Stimulated activated CD8-positive, alpha-beta memory T cell treated with anti-CD3 and anti-CD28 coated beads, Interleukin-2, amount 100 ng/mL, for 48 hours (primary cell): Measurements from ENCODE around the gene PRUNE2.

Experiments
- DNase-seq, 2 donors: peaks; one replicate each; pipeline ENCODE4 v3.0.0-alpha.2; 2020; ENCODE audit warnings: low read depth in 2 of 2

PRUNE2 gene

DNA sequence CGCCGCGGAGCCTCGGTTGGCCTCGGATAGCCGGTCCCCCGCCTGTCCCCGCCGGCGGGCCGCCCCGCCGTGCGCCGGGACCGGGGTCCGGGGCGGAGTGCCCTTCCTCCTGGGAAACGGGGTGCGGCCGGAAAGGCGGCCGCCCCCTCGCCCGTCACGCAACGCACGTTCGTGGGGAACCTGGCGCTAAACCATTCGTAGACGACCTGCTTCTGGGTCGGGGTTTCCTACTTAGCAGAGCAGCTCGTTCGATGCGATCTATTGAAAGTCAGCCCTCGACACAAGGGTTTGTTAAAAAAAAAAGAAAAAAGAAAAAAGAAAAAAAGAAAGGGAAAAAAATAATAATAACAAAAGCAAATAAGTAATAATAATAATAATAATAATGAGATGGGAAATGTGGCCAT, 334.2 kb downstream of the PRUNE2 start:
- no peak for DNase-seq

DNA sequence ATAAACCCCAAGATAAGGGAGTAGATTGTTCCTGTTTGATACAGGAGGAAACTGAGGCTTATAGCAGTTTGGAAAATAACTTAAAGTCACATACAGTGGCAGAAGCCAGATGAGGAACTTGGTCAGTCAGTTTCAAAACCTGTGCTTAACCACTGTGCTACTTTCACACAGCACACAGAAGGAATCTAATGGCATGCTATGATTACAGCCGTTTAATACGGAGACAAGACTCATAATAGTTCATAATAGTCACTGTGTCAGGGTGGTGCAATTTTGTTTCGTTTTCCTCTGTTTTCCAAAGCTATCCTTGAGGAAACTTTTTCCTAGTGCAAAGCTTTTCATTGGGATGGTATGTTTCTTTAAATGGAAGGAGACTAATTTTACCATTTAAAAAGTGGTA, 334.6 kb downstream of the PRUNE2 start:
- DNase-seq: no peak

GRCh38 chr9:76570826-76571225, 335.1 kb downstream of the PRUNE2 start:
- DNase-seq: no peak

- DNase-seq: no peak
Observed at GRCh38 chr9:76567086-76567485, 338.8 kb downstream of the PRUNE2 start.

- no peak for DNase-seq
Observed at GRCh38 chr9:76564297-76564696, 341.6 kb downstream of the PRUNE2 start.

DNA sequence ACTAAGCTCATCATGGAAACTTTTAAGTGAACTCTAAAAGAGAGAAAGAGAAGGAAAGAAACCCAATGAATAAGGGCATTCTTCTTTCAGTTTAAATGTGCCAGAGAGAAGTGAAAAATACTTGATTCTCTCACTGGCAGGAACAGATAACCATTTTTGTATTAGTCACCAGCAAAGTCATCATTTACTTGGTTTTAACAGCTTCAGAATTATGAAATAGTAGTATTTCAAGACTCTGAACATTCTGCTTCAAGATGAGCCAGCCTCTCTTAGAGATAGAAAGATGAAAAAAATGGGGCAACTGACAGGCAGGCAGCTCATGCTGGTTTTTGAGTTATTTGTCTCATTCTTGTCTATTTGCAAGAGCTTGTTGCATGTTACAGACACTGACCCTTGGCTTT, 343.4 kb downstream of the PRUNE2 start:
- no peak for DNase-seq

GRCh38 chr9:76561900-76562299, 344.0 kb downstream of the PRUNE2 start:
- DNase-seq: no peak
